Stimulated activated CD8-positive, alpha-beta memory T cell treated with anti-CD3 and anti-CD28 coated beads, Interleukin-2, amount 100 ng/mL, for 48 hours (primary cell): ENCODE results near the gene YDJC.
"Not testable (repeated sequence)": the region's sequence is repeated elsewhere in the genome, so short reads cannot be mapped to it uniquely, and the experiment has no call there.

ENCODE experiments used
- DNase-seq, 2 donors: peaks; one replicate each; pipeline ENCODE4 v3.0.0-alpha.2; 2020; ENCODE audit warnings: low read depth in 2 of 2

YDJC gene

DNA sequence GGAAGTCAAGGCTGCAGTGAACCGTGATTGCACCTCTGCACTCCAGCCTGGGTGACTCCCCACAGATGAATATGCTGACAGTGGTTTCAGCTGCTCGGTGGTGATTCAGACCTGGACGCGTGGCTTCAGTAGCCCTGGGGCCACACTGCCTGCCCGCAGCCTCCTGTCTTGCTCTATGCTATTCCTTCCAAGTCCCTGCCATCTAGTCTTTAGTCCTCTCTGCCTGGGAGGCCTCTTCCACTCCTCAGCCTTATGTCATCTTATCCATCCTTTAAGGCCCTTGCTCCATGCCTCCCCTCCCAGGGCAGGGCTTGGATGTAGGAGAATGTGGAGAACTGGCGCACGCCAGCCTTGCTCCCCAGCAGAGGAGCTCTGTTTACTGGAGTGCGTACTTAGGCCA is 23.0 kb downstream of the YDJC start:
- DNase-seq: no peak

- DNase-seq: no peak
These were observed 23.8 kb downstream of the YDJC start for GRCh38 chr22:21605887-21606564.

- DNase-seq: no peak
These were observed 25.8 kb downstream of the YDJC start for GRCh38 chr22:21603973-21604372.

DNA sequence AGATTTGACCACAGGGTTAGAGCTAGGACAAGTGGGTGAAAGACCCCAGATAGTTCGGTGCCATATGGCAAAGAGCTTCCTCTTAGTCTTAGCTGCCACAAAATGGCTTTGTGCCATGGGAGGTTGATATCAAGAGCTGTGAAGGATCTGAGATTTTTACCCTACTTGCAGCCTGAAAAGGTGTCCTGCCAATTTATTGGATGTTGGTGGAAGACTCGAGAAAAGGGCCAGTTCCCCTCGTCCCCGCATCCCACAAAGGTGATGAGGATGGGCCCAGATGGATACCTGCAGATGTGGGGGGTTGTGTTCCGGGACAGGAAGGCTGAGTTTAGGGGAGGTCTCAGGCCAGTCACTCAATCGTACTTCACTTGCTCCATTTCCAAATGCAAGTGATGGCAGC is 27.2 kb downstream of the YDJC start:
- no peak for DNase-seq

DNA sequence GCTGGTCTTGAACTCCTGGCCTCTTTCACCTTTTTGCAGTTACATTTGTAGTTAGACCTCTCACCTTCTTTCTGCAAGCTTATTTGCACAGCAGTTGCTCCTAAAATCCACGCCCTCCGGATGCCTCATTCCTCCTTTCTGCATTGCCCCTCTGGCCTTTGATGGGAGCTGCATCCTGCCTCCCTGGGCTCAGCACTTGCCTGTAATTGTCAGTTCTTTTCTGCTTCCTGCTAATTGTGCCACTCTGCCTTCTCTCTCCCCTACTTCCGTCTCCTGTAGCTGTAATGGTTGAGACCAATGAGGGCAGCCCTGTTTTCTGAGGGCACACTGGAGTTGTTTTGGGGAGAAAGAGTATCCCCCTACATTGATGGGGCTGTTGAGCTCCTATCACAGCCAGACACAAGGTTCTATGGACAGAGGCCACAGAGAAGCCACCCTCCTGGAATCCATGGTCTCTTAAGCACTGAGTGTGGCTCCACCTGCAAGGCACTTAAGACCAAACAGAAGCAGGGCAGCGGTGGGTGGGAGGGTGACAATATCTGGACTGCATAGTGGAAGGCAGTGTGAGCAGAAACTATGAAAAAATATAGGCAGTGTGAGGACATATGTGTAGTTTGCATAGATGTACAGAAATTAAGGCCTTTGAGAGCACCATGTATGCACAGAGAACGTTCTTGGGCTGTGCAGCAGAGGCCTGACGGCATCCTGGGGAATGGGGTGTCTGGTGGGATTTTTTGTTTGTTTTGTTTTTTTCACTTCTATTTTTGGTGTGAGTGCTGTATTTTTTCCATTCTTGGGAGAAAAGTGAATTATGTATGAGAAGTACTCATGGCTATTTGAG is 30.5 kb downstream of the YDJC start:
- no peak for DNase-seq

DNA sequence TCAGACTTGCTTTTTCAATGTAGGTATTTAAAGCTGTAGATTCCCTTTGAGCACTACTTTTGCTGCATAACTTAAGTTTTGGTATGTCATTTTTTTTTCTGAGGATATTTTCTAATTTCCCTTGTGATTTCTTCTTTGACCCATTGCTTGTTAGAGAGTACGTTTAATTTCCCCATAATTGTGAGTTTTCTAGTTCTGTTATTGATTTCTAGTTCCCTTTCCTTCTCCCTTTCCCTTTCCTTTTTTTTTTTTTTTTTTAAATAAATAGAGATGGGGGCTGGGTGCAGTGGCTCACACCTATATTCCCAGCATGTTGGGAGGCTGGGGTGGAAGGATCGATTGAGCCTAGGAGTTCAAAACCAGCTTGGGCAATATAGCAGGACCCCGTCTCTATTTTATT is 31.5 kb downstream of the YDJC start:
- no peak for DNase-seq

- not testable (repeated sequence) for DNase-seq
These were observed 33.3 kb downstream of the YDJC start for GRCh38 chr22:21596356-21597135.

DNA sequence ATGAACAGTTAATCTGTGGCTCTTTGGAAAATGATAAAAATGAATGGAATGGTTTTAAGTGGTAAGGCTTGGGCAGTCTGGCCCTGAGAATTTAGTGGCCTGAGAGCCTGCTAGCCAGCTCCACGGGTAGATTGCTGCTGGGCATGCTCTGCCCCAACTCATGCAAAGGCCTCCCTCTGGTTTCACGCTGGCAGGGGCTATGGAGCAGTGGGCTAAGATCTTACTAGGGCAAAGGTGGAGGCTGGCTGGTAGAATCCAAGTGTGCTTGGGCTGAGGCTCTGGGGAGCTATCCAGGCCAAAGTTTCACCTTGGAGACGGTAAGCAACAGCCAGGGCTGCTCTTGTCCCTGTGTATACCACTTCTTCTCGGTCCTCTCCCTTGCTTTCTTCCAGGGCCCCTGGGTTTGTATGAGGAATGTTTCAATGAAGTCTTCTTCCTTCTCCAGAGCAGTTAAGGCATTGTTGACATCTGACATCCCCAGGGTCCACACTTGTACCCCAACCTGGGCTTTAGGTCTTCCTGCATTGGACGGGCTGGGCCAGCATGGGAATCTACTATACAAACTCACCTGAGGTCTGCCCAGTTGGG is 34.9 kb downstream of the YDJC start:
- DNase-seq: no peak

GRCh38 chr22:21593406-21594232 is 36.2 kb downstream of the YDJC start:
- DNase-seq: no peak

GRCh38 chr22:21592422-21592821 is 37.4 kb downstream of the YDJC start:
- DNase-seq: no peak

DNA sequence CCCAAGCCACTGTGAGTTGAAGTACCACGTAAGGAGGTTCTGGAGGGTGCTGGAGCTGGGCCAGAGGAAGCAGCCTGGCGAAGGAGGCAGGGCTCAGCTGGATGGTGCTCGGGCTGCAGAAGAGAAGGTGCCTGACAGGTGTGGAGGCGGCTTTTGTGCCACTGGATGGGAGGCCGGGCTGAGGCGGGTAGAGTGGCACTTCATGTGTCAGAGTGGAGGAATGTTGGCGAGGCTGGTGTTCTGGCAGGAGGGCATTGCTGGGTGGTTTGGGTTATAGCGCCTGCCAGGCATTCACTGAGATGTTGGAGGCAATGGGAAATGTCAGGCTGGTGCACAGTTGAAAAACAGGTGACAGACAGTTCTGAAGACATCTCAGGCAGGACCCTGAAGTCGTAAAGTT is 38.1 kb downstream of the YDJC start:
- DNase-seq: no peak

GRCh38 chr22:21590809-21591641 is 38.8 kb downstream of the YDJC start:
- DNase-seq: no peak

DNA sequence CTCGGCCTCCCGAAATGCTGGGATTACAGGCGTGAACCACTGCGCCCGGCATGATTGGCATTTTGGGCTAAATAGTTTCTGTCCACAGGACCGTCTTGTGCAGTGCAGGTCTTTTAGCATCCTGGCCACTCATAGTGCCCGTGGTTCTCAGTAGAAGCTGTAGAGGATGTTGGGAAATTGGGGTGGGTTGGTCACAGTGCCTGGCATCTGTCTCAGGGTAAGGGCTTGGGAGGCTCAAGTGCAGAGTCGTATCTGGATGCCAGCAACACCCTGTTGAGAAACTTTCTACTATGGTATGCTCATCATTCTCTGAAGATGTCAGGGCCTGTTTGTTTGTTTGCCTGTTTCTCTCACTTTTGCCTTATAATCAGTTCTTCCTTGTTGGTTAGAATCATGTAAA is 40.4 kb downstream of the YDJC start:
- DNase-seq: no peak

DNA sequence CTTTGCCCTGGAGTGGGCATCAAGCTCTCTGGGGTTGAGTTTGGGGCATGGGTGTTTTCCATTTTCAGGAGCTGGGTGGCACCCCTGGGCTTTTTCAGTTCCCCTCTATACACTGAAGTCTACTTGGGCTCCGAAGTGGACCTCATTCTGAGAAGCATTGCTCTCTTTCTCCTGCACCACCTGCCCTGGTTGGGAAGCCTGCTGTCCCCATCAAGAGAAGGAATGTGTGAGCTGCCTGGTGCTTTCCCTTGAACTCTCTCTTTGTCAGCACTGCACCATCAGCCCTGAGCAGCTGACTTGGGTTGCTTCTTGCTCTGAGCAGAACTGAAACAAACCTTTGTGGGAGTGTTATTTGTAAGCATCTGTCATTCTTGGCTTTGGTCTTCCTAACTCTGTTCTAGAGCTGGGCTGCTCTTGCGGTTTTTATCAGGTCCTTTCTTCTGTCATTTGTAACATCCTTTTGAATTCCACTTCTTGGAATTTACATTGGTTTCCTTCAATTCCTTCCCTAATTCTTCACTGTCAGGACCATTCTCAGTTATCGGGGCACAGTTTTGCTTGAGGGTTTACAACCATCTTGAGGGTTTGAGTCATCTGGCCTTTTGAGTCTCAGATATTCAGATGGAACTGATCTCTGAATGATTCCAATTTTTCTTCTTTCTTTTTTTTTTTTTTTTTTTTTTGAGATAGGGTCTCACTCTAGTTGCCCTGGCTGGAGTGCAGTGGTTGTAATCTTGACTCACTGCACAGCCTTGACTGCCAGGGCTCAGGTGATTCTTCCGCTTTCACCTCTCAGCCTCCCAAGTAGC is 41.8 kb downstream of the YDJC start:
- DNase-seq: peak; percentile 8 to 26

- DNase-seq: no peak
These were observed 44.4 kb downstream of the YDJC start for GRCh38 chr22:21585389-21585788.

GRCh38 chr22:21582801-21583740 is 46.8 kb downstream of the YDJC start:
- DNase-seq: no peak

DNA sequence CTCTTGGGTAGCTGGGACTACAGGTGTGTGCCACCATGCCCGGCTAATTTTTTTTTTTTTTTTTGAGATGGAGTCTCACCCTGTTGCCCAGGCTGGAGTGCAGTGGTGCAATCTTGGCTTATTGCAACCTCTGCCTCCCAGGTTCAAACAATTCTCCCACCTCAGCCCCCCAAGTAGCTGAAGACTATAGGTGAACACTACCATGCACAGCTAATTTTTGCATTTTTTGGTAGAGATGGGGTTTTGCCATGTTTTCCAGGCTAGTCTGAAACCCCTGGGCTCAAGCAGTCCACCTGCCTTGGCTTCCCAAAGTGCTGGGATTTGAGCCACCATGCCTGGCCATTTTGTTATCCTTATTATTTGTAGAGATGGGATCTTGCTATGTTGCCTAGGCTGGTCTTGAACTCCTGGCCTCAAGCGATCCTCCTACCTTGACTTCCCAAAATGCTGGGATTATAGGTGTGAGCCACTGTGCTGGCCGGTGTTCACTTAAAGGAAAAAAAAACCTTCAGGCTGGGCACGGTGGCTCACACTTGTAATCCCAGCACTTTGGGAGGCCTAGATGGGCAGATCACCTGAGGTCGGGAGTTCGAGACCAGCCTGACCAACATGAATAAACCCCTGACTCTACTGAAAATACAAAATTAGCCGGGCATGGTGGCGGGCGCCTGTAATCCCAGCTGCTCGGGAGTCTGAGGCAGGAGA is 48.7 kb downstream of the YDJC start:
- DNase-seq: not testable (repeated sequence)

- DNase-seq: not testable (repeated sequence)
These were observed 49.2 kb downstream of the YDJC start for GRCh38 chr22:21580623-21581007.
